ENCODE data around the gene HCFC1R1.

DNA sequence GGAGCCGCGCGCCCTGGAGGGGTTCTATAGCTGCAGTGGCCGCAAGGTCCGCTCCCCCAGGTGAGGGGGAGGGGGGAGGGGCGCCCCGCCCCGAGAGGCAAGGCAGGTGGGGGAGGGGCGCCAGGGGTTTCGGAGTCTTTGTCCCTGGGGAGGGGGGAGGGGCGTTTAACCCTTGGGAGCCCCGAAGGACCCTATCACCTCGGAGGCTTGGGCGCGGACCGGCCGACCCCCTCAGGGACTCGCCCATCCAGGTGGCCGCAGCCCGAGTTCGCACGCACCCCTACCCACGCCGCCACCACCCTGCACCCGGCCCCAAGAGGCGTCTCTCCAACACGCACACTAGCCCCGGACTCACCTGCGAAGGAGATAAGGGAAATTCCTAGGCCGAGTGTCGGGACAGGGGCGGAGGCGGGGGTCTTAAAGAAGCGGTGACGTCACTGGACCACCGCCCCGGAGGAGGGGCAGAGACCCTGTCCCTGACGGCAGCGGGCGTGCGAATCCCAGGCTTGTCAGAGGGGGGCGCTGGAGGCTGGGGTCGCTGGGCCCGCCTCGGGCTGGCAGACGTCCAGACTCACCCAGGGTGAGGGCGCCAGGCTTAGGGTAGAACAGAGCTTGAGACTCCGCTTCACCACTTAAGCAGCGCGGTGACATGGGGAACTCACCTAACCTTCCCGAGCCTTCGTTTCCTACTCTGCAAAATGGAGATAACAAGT lies 5.8 kb downstream of the HCFC1R1 start, which contains the start of gene CLDN6:
- TF ChIP-seq, protein P1, sequence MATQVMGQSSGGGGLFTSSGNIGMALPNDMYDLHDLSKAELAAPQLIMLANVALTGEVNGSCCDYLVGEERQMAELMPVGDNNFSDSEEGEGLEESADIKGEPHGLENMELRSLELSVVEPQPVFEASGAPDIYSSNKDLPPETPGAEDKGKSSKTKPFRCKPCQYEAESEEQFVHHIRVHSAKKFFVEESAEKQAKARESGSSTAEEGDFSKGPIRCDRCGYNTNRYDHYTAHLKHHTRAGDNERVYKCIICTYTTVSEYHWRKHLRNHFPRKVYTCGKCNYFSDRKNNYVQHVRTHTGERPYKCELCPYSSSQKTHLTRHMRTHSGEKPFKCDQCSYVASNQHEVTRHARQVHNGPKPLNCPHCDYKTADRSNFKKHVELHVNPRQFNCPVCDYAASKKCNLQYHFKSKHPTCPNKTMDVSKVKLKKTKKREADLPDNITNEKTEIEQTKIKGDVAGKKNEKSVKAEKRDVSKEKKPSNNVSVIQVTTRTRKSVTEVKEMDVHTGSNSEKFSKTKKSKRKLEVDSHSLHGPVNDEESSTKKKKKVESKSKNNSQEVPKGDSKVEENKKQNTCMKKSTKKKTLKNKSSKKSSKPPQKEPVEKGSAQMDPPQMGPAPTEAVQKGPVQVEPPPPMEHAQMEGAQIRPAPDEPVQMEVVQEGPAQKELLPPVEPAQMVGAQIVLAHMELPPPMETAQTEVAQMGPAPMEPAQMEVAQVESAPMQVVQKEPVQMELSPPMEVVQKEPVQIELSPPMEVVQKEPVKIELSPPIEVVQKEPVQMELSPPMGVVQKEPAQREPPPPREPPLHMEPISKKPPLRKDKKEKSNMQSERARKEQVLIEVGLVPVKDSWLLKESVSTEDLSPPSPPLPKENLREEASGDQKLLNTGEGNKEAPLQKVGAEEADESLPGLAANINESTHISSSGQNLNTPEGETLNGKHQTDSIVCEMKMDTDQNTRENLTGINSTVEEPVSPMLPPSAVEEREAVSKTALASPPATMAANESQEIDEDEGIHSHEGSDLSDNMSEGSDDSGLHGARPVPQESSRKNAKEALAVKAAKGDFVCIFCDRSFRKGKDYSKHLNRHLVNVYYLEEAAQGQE (IDR thresholded peaks at IDR 0.05; ENCODE audit: insufficient read depth in 1 of 2, low read depth in 2 of 2, low read length in 2 of 2), result no peak
- TF ChIP-seq SIN3A (IDR thresholded peaks at IDR 0.05; ENCODE audit: borderline replicate concordance, insufficient read depth, low read length) (no peak), POLR2AphosphoS5 (IDR thresholded peaks at IDR 0.05; ENCODE audit: low read depth, low read length) (no peak), TAF1 (IDR thresholded peaks at IDR 0.05; ENCODE audit: borderline replicate concordance, insufficient read depth, low read length) (no peak)
